GM18502 (cell line): ENCODE measurements around the gene WBP4.
"Not testable (repeated sequence)": the region's sequence is repeated elsewhere in the genome, so short reads cannot be mapped to it uniquely, and the experiment has no call there.

Experiments used
- ATAC-seq: cut with Tn5 transposase; IDR thresholded peaks from one replicate; pipeline ENCODE4 v1.9.1; 2021; ENCODE audit warnings: mild to moderate bottlenecking; ENCODE audit not compliant: unreplicated experiment, poor library complexity

Gene WBP4, protein sequence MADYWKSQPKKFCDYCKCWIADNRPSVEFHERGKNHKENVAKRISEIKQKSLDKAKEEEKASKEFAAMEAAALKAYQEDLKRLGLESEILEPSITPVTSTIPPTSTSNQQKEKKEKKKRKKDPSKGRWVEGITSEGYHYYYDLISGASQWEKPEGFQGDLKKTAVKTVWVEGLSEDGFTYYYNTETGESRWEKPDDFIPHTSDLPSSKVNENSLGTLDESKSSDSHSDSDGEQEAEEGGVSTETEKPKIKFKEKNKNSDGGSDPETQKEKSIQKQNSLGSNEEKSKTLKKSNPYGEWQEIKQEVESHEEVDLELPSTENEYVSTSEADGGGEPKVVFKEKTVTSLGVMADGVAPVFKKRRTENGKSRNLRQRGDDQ

DNA sequence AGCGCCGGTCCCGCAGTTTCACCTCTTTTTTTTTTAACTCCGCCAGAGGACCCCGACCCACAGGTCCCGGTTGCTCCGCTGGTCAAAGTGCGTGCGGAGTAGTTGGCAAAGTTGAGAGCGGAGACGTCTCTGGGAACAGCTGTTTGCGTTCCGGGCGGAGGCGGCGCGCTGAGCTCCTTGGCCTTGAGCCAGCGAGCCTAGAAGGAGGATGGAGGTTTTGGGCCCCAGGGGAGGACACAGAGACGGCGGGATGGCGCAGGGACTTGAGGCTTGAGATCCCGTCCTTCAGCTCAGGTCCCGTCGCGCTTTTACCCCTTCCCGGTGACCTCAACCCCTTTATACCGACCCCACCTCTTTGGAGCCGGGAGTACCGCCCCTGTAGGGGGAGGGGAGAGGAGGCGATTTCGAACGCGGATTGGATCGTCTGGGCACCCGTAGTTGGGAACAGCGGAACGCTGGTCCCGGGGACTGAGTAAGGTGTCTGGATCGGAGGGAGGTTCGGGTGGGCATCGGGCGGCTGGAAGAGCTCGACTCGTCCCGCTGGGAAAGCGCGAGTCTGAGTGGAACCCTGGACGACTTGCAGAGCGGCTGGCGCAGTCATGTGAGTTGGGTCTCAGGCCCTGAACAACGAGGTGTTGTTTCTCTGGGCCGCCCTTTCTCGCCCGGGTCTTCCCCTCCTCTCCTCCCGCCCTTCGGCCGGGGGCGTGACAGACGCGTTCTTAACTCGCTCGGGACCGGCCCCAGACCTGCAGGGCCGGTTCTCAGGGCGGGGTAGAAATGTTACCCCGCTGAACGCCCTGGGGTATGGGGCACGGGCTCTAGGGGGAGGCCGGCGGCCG is at the start of gene WBP4:
Gene WBP4, plus strand, starts transcription at position 435 of the 839 bp plus-strand sequence. Its CDS starts 165 bp downstream, at position 600.
- ATAC-seq = peak; percentile 75

DNA sequence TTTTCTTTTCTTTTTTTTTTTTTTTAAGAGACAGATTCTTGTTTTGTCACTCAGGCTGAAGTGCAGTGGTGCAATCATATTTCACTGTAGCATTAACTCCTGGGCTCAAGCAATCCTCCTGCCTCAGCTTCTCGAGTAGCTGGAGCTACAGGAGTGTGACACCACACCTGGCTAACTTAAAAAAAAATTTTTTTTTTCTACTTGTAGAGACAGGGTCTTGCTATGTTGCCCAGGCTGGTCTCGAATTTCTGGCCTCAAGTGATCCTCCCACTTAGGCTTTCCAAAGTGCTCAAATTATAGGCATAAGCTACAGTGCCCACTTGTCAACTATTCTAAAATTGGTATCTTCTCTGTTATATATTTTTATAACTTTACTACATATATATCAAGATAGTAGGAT is 48.8 kb upstream of the WBP4 start:
- ATAC-seq = no peak

DNA sequence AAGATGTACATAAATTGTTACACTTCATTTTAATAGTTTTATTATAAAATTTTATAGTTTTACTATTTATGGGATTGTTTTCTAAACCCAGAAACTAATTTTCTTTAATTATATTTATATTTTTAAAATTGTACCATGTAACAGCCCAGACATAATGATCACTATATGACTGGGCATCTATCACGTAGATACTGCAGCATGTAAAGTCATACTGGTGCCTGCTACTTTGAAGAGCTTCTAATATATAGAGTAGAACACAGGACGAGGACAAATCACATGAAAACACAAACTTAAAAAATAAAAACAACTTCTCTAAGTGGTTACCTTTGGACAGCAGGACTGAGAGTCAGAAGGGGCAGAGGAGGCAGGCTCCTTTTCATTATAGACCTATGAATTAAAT is 47.5 kb upstream of the WBP4 start:
- ATAC-seq = no peak

GRCh38 chr13:41015920-41016319 is 45.4 kb upstream of the WBP4 start:
- no peak for ATAC-seq

DNA sequence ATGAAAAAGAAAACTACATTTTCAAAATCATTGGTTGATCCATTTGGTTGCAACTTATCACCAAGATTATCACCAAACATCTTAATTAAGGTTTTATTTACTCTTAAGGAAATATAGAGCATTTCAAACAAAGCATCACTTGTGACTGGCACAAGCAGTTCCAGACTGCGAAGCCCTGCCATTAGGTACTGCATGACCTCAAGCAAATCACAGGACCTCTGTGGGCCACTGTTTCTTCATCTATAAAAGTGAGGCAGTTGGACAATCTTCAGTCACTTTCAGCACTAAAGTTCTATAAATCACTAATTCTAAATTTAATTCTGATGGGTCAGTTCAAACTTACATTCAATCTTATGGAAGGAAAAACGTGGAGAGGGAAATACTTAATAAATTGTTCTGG is 44.1 kb upstream of the WBP4 start:
- no peak for ATAC-seq

GRCh38 chr13:41017817-41018601 is 43.3 kb upstream of the WBP4 start:
- ATAC-seq = no peak

DNA sequence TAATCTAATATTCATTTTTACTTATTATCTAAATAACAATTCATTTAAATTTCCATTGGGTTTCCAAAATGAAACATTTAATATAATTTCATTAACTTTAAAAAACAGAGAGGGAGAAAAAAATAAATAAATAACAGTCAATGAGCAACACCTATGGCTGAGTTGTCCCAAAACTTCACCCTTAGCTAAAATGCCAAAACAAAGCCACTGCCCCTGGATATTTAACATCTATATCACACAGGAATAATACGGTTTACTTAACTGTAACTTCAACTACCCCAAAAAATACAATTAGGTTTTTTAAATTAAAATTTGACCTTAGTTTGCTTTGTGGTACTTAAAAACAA is 42.7 kb upstream of the WBP4 start:
- no peak for ATAC-seq

GRCh38 chr13:41019011-41019487 is 42.3 kb upstream of the WBP4 start, which contains the start of gene ELF1:
ELF1 (minus strand) TSS chr13:41019316; CDS start chr13:40982054, 37,262 bp downstream.
- peak; percentile 91 for ATAC-seq

DNA sequence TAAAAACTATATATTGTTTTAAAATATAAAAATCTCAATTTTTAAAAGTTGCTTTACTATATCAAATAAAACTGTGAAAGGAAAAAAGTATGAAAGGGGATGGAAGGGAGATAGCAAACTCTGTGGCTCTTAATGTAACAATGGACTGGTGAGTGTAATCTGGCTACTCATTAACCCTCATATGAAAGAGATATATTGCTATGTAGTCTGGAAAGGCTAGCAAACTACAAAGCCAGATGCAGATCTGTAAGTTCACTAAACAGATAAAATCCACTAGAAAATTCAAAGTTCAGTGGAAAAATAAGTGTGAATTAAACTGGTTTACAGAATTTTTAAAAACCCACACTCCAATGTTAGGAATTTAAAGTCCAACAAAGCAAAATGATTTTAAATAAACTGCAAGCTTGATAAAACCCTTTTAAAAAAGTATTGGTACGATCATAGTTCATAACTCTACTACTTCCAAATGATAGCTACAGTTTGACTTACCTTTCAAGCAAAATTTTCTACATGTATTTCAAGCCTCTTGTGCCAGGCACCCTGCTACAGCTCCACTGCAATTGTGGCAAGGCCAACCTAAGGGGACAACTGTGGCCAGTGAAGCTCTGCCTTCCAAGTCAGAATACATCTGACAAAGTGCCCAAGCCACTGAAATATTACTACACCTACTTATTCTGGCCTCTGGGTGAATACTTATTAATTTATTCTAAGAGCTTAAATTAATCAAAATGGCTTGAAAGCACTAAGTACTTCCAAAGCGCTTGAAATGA is 41.5 kb upstream of the WBP4 start:
- ATAC-seq = no peak

GRCh38 chr13:41025518-41025917 is 35.8 kb upstream of the WBP4 start:
- no peak for ATAC-seq

- no peak for ATAC-seq
Measured at GRCh38 chr13:41026788-41027187, 34.5 kb upstream of the WBP4 start.

DNA sequence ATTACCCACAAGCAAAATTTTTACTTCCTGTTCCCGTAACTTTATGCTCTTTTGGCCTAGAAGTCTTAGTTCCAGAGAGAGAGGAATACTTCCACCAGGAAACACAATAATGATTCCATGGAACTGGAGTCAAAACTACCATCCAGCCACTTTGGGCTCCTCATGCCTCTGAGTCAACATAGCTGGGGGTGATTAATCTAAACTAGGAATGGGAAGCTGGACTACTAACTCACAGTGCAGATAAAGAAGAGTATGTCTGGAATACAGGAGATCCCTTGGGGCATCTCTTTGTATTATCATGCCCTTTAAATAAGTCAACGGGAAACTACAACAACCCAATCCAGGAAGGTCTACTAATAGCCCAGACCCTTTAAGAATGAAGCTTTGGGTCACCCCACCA is 33.3 kb upstream of the WBP4 start:
- ATAC-seq = no peak

- ATAC-seq = no peak
Measured at GRCh38 chr13:41029629-41030028, 31.7 kb upstream of the WBP4 start.

DNA sequence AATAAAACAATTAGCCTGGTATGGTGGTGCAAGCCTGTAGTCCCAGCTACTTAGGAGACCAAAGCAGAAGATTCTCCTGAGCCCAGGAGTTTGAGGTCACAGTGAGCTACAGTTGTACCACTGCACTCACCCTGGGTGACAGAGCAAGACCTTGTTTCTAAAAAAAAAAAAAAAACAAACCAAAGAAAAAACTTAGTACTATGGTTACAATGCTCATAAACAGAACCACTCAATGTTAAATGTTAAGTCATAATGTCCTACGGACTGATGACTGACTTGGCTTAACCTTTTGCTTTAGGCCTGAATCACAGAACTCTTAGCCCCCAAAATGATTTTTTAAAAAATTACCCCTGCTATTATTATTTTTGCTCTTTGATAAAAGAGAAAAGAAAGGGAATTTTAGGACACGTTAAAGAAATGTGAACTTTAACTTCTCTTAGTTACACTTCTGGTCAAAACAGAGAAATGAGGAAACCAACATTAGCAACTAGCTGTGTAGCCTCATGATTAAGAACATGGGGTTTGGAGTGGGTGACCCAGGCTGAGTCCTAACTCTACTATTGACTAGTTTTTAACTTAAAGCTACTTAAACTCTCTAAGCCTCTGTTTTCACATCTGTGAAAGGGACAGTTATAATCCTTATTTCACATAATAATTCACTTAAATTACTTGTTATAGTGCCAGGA is 28.5 kb upstream of the WBP4 start:
- ATAC-seq = no peak

DNA sequence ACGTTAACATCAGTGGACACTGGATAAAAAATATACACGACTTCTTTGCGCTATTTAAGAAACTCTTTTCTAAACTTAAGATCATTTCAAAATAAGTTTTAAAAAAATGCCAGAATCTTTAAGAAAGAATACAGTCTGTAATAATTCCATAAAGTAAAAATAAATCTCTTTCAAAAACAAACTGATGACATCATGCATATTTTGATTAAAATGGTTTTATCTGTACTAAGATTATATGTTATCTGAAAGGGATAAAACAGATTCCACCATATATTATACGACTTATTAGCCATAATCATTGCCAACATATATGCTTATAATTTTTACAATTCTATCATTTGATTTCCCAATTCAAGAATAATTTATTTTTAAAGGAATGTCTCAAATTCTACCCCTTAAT is 26.9 kb upstream of the WBP4 start:
- ATAC-seq = no peak

GRCh38 chr13:41034881-41035280 is 26.4 kb upstream of the WBP4 start:
- ATAC-seq = no peak

DNA sequence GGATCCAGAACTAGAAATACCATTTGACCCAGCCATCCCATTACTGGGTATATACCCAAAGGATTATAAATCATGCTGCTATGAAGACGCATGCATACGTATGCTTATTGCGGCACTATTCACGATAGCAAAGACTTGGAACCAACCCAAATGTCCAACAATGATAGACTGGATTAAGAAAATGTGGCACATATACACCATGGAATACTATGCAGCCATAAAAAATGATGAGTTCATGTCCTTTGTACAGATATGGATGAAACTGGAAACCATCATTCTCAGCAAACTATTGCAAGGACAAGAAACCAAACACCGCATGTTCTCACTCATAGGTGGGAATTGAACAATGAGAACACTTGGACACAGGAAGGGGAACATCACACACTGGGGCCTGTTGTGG is 24.8 kb upstream of the WBP4 start:
- ATAC-seq = not testable (repeated sequence)

- no peak for ATAC-seq
Measured at GRCh38 chr13:41039746-41040145, 21.6 kb upstream of the WBP4 start.

DNA sequence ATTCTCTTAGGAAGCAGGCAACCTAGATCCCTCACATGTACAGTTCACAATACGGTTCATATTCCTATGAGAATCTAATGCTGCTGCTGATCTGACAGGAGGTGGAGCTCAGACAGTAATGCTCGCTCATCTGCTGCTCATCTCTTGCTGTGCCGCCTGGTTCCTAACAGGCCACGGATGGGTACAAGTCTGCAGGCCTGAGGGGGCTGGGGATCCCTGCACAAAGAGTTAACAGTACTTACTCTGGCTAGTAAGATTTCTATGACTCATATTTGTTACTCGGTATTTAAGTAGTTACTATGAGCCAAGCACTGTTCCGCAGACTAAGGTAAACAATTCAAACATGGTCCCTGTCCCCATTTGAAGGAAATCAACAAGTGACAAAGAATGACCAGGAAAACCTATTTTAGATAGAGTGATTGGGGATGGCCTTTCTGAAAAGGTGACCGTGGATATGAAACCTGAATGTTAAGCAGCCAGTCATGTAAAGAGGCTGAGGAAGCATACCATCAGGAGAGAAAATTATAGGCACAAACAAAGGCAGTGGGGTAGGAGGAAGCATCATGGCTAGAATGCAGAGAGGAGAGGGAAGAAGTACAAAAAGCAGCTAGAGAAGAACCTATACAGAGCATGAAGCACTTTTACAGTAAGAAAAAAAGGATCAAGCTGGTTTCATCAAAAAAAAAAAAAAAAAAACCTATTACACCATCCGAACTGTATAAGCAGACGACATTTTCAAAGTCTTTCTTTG is 20.6 kb upstream of the WBP4 start:
- ATAC-seq = no peak
